ENCODE results near the gene ARHGAP24. TPM values are rescaled to one million over a fixed set of nuclear protein-coding genes. Genes with fewer than 3 reads are reported as not detected.

The ARHGAP24 gene
- total RNA-seq, 1 experiment from 2014 or later, result 2.1 TPM

DNA sequence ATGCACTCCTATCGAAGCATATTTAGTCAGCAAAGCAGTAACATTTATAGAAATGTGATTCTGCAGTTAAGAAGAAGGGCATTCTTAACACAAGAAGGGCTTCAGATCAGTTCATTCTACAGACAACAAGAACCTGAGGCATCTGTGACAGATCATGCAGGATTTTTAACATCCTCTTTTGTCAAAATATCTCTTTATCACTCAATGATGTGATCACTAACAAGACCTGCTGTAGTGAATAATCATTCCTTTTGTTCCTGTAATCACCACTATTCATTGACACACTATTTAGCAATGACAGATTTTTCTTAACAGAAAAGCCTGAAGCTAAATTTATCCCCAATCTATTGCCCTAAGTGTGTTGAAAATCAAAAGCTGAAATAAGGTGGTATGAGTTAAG, 47.8 kb upstream of the ARHGAP24 start:
- ATAC-seq, result no peak
- peaks cover 20% of the 10 kb centered on the region for H3K4me1 Mint-ChIP-seq

More for the DNA sequence above, 47.8 kb upstream of the ARHGAP24 start:
- no peaks in the 10 kb centered on the region for H3K36me3 Mint-ChIP-seq
- no peak overlapping the region for H3K4me3 Mint-ChIP-seq
- ChIA-PET POLR2A (no interaction called here), CTCF (no interaction called here)
- peaks cover 4% of the 10 kb centered on the region; the same call in 1 of the 2 replicates for H3K9me3 Mint-ChIP-seq
- TF ChIP-seq, protein P1, sequence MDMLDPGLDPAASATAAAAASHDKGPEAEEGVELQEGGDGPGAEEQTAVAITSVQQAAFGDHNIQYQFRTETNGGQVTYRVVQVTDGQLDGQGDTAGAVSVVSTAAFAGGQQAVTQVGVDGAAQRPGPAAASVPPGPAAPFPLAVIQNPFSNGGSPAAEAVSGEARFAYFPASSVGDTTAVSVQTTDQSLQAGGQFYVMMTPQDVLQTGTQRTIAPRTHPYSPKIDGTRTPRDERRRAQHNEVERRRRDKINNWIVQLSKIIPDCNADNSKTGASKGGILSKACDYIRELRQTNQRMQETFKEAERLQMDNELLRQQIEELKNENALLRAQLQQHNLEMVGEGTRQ (CRISPR knock-in tag; IDR thresholded peaks at IDR 0.05), result no peak
- TF ChIP-seq FOXJ3 (CRISPR knock-in tag; IDR thresholded peaks at IDR 0.05; ENCODE audit: borderline replicate concordance) (no peak), TP53 (CRISPR knock-in tag; IDR thresholded peaks at IDR 0.05) (no peak), ZNF219 (CRISPR knock-in tag; IDR thresholded peaks at IDR 0.05; ENCODE audit: borderline replicate concordance) (no peak), MYBL2 (CRISPR knock-in tag; IDR thresholded peaks at IDR 0.05) (no peak), ZNF317 (CRISPR knock-in tag; IDR thresholded peaks at IDR 0.05; ENCODE audit: borderline replicate concordance, low read depth) (no peak), OVOL2 (CRISPR knock-in tag; IDR thresholded peaks at IDR 0.05; ENCODE audit: borderline replicate concordance) (no peak), SMAD4 (CRISPR knock-in tag; IDR thresholded peaks at IDR 0.05) (no peak), ZNF138 (CRISPR knock-in tag; conservative IDR thresholded peaks at IDR 0.05) (no peak)
- TF ChIP-seq, protein P2, sequence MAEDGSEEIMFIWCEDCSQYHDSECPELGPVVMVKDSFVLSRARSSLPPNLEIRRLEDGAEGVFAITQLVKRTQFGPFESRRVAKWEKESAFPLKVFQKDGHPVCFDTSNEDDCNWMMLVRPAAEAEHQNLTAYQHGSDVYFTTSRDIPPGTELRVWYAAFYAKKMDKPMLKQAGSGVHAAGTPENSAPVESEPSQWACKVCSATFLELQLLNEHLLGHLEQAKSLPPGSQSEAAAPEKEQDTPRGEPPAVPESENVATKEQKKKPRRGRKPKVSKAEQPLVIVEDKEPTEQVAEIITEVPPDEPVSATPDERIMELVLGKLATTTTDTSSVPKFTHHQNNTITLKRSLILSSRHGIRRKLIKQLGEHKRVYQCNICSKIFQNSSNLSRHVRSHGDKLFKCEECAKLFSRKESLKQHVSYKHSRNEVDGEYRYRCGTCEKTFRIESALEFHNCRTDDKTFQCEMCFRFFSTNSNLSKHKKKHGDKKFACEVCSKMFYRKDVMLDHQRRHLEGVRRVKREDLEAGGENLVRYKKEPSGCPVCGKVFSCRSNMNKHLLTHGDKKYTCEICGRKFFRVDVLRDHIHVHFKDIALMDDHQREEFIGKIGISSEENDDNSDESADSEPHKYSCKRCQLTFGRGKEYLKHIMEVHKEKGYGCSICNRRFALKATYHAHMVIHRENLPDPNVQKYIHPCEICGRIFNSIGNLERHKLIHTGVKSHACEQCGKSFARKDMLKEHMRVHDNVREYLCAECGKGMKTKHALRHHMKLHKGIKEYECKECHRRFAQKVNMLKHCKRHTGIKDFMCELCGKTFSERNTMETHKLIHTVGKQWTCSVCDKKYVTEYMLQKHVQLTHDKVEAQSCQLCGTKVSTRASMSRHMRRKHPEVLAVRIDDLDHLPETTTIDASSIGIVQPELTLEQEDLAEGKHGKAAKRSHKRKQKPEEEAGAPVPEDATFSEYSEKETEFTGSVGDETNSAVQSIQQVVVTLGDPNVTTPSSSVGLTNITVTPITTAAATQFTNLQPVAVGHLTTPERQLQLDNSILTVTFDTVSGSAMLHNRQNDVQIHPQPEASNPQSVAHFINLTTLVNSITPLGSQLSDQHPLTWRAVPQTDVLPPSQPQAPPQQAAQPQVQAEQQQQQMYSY (CRISPR knock-in tag; IDR thresholded peaks at IDR 0.05), result no peak
- TF ChIP-seq, protein P3, sequence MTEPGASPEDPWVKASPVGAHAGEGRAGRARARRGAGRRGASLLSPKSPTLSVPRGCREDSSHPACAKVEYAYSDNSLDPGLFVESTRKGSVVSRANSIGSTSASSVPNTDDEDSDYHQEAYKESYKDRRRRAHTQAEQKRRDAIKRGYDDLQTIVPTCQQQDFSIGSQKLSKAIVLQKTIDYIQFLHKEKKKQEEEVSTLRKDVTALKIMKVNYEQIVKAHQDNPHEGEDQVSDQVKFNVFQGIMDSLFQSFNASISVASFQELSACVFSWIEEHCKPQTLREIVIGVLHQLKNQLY (CRISPR knock-in tag; IDR thresholded peaks at IDR 0.05), result no peak
- TF ChIP-seq, protein P4, sequence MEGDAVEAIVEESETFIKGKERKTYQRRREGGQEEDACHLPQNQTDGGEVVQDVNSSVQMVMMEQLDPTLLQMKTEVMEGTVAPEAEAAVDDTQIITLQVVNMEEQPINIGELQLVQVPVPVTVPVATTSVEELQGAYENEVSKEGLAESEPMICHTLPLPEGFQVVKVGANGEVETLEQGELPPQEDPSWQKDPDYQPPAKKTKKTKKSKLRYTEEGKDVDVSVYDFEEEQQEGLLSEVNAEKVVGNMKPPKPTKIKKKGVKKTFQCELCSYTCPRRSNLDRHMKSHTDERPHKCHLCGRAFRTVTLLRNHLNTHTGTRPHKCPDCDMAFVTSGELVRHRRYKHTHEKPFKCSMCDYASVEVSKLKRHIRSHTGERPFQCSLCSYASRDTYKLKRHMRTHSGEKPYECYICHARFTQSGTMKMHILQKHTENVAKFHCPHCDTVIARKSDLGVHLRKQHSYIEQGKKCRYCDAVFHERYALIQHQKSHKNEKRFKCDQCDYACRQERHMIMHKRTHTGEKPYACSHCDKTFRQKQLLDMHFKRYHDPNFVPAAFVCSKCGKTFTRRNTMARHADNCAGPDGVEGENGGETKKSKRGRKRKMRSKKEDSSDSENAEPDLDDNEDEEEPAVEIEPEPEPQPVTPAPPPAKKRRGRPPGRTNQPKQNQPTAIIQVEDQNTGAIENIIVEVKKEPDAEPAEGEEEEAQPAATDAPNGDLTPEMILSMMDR (IDR thresholded peaks at IDR 0.05), result no peak
- TF ChIP-seq, protein P5, sequence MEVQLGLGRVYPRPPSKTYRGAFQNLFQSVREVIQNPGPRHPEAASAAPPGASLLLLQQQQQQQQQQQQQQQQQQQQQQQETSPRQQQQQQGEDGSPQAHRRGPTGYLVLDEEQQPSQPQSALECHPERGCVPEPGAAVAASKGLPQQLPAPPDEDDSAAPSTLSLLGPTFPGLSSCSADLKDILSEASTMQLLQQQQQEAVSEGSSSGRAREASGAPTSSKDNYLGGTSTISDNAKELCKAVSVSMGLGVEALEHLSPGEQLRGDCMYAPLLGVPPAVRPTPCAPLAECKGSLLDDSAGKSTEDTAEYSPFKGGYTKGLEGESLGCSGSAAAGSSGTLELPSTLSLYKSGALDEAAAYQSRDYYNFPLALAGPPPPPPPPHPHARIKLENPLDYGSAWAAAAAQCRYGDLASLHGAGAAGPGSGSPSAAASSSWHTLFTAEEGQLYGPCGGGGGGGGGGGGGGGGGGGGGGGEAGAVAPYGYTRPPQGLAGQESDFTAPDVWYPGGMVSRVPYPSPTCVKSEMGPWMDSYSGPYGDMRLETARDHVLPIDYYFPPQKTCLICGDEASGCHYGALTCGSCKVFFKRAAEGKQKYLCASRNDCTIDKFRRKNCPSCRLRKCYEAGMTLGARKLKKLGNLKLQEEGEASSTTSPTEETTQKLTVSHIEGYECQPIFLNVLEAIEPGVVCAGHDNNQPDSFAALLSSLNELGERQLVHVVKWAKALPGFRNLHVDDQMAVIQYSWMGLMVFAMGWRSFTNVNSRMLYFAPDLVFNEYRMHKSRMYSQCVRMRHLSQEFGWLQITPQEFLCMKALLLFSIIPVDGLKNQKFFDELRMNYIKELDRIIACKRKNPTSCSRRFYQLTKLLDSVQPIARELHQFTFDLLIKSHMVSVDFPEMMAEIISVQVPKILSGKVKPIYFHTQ (CRISPR knock-in tag; IDR thresholded peaks at IDR 0.05), result no peak
- TF ChIP-seq, protein P6, sequence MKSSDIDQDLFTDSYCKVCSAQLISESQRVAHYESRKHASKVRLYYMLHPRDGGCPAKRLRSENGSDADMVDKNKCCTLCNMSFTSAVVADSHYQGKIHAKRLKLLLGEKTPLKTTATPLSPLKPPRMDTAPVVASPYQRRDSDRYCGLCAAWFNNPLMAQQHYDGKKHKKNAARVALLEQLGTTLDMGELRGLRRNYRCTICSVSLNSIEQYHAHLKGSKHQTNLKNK (CRISPR knock-in tag; IDR thresholded peaks at IDR 0.05), result no peak
- TF ChIP-seq, protein P7, sequence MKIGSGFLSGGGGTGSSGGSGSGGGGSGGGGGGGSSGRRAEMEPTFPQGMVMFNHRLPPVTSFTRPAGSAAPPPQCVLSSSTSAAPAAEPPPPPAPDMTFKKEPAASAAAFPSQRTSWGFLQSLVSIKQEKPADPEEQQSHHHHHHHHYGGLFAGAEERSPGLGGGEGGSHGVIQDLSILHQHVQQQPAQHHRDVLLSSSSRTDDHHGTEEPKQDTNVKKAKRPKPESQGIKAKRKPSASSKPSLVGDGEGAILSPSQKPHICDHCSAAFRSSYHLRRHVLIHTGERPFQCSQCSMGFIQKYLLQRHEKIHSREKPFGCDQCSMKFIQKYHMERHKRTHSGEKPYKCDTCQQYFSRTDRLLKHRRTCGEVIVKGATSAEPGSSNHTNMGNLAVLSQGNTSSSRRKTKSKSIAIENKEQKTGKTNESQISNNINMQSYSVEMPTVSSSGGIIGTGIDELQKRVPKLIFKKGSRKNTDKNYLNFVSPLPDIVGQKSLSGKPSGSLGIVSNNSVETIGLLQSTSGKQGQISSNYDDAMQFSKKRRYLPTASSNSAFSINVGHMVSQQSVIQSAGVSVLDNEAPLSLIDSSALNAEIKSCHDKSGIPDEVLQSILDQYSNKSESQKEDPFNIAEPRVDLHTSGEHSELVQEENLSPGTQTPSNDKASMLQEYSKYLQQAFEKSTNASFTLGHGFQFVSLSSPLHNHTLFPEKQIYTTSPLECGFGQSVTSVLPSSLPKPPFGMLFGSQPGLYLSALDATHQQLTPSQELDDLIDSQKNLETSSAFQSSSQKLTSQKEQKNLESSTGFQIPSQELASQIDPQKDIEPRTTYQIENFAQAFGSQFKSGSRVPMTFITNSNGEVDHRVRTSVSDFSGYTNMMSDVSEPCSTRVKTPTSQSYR (CRISPR knock-in tag; IDR thresholded peaks at IDR 0.05), result no peak
- TF ChIP-seq, protein P8, sequence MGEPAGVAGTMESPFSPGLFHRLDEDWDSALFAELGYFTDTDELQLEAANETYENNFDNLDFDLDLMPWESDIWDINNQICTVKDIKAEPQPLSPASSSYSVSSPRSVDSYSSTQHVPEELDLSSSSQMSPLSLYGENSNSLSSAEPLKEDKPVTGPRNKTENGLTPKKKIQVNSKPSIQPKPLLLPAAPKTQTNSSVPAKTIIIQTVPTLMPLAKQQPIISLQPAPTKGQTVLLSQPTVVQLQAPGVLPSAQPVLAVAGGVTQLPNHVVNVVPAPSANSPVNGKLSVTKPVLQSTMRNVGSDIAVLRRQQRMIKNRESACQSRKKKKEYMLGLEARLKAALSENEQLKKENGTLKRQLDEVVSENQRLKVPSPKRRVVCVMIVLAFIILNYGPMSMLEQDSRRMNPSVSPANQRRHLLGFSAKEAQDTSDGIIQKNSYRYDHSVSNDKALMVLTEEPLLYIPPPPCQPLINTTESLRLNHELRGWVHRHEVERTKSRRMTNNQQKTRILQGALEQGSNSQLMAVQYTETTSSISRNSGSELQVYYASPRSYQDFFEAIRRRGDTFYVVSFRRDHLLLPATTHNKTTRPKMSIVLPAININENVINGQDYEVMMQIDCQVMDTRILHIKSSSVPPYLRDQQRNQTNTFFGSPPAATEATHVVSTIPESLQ (CRISPR knock-in tag; IDR thresholded peaks at IDR 0.05), result no peak
- H3K27me3 Mint-ChIP-seq (ENCODE audit: low read depth), result no peaks in the 10 kb centered on the region; the same call in 1 of the 2 replicates
- H3K27ac Mint-ChIP-seq, result no peak overlapping the region
- DNase-seq (ENCODE audit: low spot score), result no peak
